BLaER1 treated with 17β-estradiol and CSF1 and Interleukin-3, amounts not matched to agents 10 nM and 100 nM (cell line): ENCODE measurements around the gene SHISAL1.

ENCODE experiments used
- H3K27ac ChIP-seq, 11 experiments: shearing (Covaris generic); formaldehyde crosslinking; 2 replicates each; pipeline ENCODE4 v1.8.1; 2022
- H3K27me3 ChIP-seq, 11 experiments: shearing (Covaris generic); formaldehyde crosslinking; 2 replicates each; pipeline ENCODE4 v1.8.1; 2022
- H3K36me3 ChIP-seq, 11 experiments: shearing (Covaris generic); formaldehyde crosslinking; 2 replicates each; pipeline ENCODE4 v1.8.1; 2022
- H3K4me1 ChIP-seq, 10 experiments: shearing (Covaris generic); formaldehyde crosslinking; 2 replicates each; pipeline ENCODE4 v1.8.1; 2022
- H3K4me2 ChIP-seq, 11 experiments: shearing (Covaris generic); formaldehyde crosslinking; 2 replicates each; pipeline ENCODE4 v1.8.1; 2022
- H3K4me3 ChIP-seq, 10 experiments: shearing (Covaris generic); formaldehyde crosslinking; 2 replicates each; pipeline ENCODE4 v1.8.1; 2022
- H3K9ac ChIP-seq, 11 experiments: shearing (Covaris generic); formaldehyde crosslinking; 2 replicates each; pipeline ENCODE4 v1.8.1; 2022
- H3K9me3 ChIP-seq, 11 experiments: shearing (Covaris generic); formaldehyde crosslinking; replicated peaks in 1 of 11; 2 replicates each; pipeline ENCODE4 v1.8.1; 2022
- H4K20me1 ChIP-seq, 11 experiments: shearing (Covaris generic); formaldehyde crosslinking; 2 replicates each; pipeline ENCODE4 v1.8.1; 2022
- Cebpa-rat ChIP-seq, 11 experiments: shearing (Covaris generic); IDR thresholded peaks; 2 replicates each; pipeline ENCODE4 v1.8.1; 2022

The SHISAL1 gene

GRCh38 chr22:44276706-44277356 is 35.9 kb downstream of the SHISAL1 start:
- H3K27me3 ChIP-seq = peaks cover 76 to 97% (median 89%) of the 10 kb centered on the region in 11 experiments
- no peaks in the 10 kb centered on the region for H3K9me3 ChIP-seq
- no peaks in the 10 kb centered on the region for H3K36me3 ChIP-seq
- H3K27ac ChIP-seq = no peak overlapping the region
- H3K9ac ChIP-seq = no peak overlapping the region
- H3K4me3 ChIP-seq = no peak overlapping the region; a peak in 1 of 20 replicates
- H3K4me1 ChIP-seq = peaks cover 6 to 95% (median 66%) of the 10 kb centered on the region in 10 experiments; a peak in 19 of 20 replicates
- no peak for TF ChIP-seq Cebpa-rat (IDR thresholded peaks at IDR 0.05)
- H4K20me1 ChIP-seq = peaks cover 0 to 66% (median 28%) of the 10 kb centered on the region in 11 experiments; a peak in 15 of 22 replicates
- H3K4me2 ChIP-seq = peak overlapping the region in 8 of 11 experiments; percentile 74 to 90 (median 84); a peak in 15 of 22 replicates

GRCh38 chr22:44276041-44276440 is 36.7 kb downstream of the SHISAL1 start:
- peaks cover 0 to 58% (median 24%) of the 10 kb centered on the region in 11 experiments; a peak in 14 of 22 replicates for H4K20me1 ChIP-seq
- H3K4me1 ChIP-seq = peaks cover 0 to 95% (median 58%) of the 10 kb centered on the region in 10 experiments; a peak in 17 of 20 replicates
- H3K36me3 ChIP-seq = no peaks in the 10 kb centered on the region
- H3K9me3 ChIP-seq = no peaks in the 10 kb centered on the region
- no peak overlapping the region for H3K4me3 ChIP-seq
- no peak overlapping the region for H3K9ac ChIP-seq
- no peak overlapping the region for H3K27ac ChIP-seq
- peak overlapping the region in 2 of 11 experiments; percentile 11 to 74; a peak in 2 of 22 replicates for H3K4me2 ChIP-seq
- peaks cover 74 to 97% (median 89%) of the 10 kb centered on the region in 11 experiments for H3K27me3 ChIP-seq
- no peak for TF ChIP-seq Cebpa-rat (IDR thresholded peaks at IDR 0.05)

GRCh38 chr22:44275631-44275995 is 37.1 kb downstream of the SHISAL1 start:
- no peak overlapping the region for H3K27ac ChIP-seq
- peaks cover 0 to 53% (median 24%) of the 10 kb centered on the region in 11 experiments; a peak in 14 of 22 replicates for H4K20me1 ChIP-seq
- H3K4me2 ChIP-seq = peak overlapping the region in 2 of 11 experiments; percentile 5 to 11; a peak in 3 of 22 replicates
- no peaks in the 10 kb centered on the region for H3K9me3 ChIP-seq
- no peaks in the 10 kb centered on the region for H3K36me3 ChIP-seq
- TF ChIP-seq Cebpa-rat (IDR thresholded peaks at IDR 0.05) = no peak
- peaks cover 70 to 97% (median 89%) of the 10 kb centered on the region in 11 experiments for H3K27me3 ChIP-seq
- H3K9ac ChIP-seq = no peak overlapping the region
- no peak overlapping the region for H3K4me3 ChIP-seq
- peaks cover 0 to 92% (median 57%) of the 10 kb centered on the region in 10 experiments; a peak in 17 of 20 replicates for H3K4me1 ChIP-seq

GRCh38 chr22:44274918-44275630 is 37.7 kb downstream of the SHISAL1 start:
- H3K4me1 ChIP-seq = peaks cover 0 to 92% (median 52%) of the 10 kb centered on the region in 10 experiments; a peak in 17 of 20 replicates
- H3K36me3 ChIP-seq = no peaks in the 10 kb centered on the region
- H3K27ac ChIP-seq = no peak overlapping the region
- no peak overlapping the region for H3K4me3 ChIP-seq
- H3K4me2 ChIP-seq = peak overlapping the region in 2 of 11 experiments; percentile 5 to 11; a peak in 4 of 22 replicates
- peaks cover 0 to 49% (median 24%) of the 10 kb centered on the region in 11 experiments; a peak in 14 of 22 replicates for H4K20me1 ChIP-seq
- no peak for TF ChIP-seq Cebpa-rat (IDR thresholded peaks at IDR 0.05)
- no peak overlapping the region for H3K9ac ChIP-seq
- H3K9me3 ChIP-seq = no peaks in the 10 kb centered on the region
- peaks cover 67 to 97% (median 88%) of the 10 kb centered on the region in 11 experiments for H3K27me3 ChIP-seq

DNA sequence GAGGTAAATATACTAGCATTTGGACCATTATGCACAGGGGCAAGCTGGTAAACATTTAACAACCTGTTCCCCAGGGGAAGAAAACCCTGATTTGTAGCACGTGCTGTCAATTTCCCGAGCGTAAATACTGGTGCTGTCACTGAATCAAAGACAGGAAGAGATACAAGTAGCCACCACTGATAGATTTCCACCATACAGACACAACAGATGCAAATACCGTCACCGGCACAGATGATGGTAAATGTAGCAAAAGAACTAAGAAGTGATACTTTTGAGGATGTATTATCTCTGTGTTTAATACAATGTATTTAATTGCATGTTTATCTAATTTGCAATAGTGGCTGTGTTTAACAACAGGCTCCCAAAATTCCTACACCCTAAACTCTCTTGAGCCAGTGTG is 39.6 kb downstream of the SHISAL1 start:
- no peak for TF ChIP-seq Cebpa-rat (IDR thresholded peaks at IDR 0.05)
- H3K9ac ChIP-seq = no peak overlapping the region
- H3K36me3 ChIP-seq = no peaks in the 10 kb centered on the region
- H3K9me3 ChIP-seq = no peaks in the 10 kb centered on the region
- H3K27me3 ChIP-seq = peaks cover 48 to 86% (median 79%) of the 10 kb centered on the region in 11 experiments
- H3K4me2 ChIP-seq = peak overlapping the region in 8 of 11 experiments; percentile 35 to 71 (median 52); a peak in 15 of 22 replicates
- H3K4me3 ChIP-seq = no peak overlapping the region
- peaks cover 0 to 81% (median 34%) of the 10 kb centered on the region in 10 experiments; a peak in 16 of 20 replicates for H3K4me1 ChIP-seq
- H4K20me1 ChIP-seq = peaks cover 0 to 41% (median 18%) of the 10 kb centered on the region in 11 experiments; a peak in 8 of 22 replicates
- no peak overlapping the region for H3K27ac ChIP-seq

DNA sequence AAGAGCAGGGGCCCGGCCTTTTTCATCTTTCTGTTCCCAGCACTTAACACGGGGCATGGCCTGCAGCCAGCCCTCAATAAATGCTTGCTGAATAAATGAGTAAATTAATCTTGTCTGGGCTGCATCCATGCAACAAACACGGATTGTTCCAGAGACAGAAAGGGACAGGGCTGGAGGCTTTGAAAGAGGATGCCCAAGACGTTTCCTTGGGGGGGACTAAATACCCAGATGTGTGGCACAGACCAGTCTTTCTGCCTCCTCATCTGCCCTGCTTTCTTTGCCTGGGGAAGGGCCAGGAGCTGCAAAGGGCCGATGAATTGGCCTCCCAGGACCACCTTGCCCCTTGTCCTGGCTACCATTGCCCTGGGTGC is 40.4 kb downstream of the SHISAL1 start:
- Histone ChIP-seq H3K27me3 (peaks cover 43 to 86% (median 75%) of the 10 kb centered on the region in 11 experiments), H3K4me3 (no peak overlapping the region), H3K27ac (no peak overlapping the region), H3K4me1 (peaks cover 0 to 81% (median 32%) of the 10 kb centered on the region in 10 experiments; a peak in 15 of 20 replicates), H3K9ac (no peak overlapping the region), H3K4me2 (peak overlapping the region in 8 of 11 experiments; percentile 35 to 71 (median 52); a peak in 13 of 22 replicates), H3K36me3 (no peaks in the 10 kb centered on the region), H3K9me3 (no peaks in the 10 kb centered on the region), H4K20me1 (peaks cover 0 to 35% (median 12%) of the 10 kb centered on the region in 11 experiments; a peak in 7 of 22 replicates)
- TF ChIP-seq Cebpa-rat (IDR thresholded peaks at IDR 0.05) = no peak

DNA sequence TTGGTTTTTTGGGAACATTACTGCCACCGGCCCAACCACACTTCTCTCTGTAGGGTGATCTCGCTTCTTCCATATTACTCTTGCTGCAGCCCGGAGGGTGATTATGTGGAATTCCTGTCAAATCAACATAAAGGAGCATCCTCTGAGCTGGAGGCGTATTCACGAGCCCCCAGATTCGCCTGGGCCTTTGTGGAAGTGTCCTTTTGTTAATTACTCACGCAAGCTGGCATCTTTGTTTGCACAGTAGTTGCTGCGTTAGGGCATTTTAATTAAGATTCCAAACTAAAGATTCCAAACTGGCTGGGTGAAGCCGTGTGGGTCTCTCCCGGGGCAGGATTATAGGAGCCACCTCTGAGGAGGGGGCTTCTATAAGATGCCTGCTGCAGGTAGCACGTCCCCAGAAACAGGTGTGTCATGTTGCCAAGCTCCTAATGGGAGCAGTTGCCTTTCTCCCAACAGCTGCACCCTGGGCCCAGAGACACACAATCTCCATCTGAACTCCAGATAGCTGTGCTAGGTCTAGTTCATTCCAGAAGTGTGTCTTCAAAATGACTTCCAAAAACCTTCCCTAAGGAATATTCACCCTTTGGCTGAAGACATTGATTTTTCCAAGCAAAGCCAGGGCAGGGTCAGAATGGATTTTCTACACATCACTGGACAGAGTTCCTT is 40.9 kb downstream of the SHISAL1 start:
- peaks cover 0 to 29% (median 12%) of the 10 kb centered on the region in 11 experiments; a peak in 6 of 22 replicates for H4K20me1 ChIP-seq
- peaks cover 0 to 81% (median 31%) of the 10 kb centered on the region in 10 experiments; a peak in 14 of 20 replicates for H3K4me1 ChIP-seq
- no peaks in the 10 kb centered on the region for H3K36me3 ChIP-seq
- H3K4me2 ChIP-seq = peak overlapping the region in 7 of 11 experiments; percentile 41 to 71 (median 56); a peak in 10 of 22 replicates
- no peak overlapping the region for H3K27ac ChIP-seq
- no peak for TF ChIP-seq Cebpa-rat (IDR thresholded peaks at IDR 0.05)
- H3K9ac ChIP-seq = no peak overlapping the region
- no peak overlapping the region for H3K4me3 ChIP-seq
- H3K27me3 ChIP-seq = peaks cover 42 to 86% (median 71%) of the 10 kb centered on the region in 11 experiments
- no peaks in the 10 kb centered on the region for H3K9me3 ChIP-seq

DNA sequence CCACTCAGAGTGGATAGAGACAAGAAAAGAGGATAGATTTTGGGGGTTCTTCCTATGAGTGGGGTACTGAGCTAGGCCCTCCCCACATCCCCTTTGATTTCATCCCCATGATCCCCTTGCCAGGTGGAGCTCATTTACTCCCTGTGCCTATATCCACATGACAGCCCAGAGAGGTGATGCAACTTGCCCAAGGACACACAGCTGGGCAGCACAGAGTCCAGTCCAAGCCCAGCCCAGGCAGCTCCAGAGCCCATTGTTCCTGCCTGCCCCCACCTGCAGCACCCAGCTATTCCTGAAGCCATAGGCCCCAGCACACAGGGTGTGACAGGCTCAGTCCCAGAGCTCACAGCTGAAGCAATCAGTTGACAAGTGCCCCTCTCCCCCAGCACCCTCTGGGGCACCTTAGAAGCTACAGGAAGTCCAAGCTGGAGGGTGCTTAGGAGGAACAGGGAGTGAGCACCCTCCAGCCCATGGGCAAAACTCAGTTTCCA is 41.7 kb downstream of the SHISAL1 start:
- peaks cover 33 to 83% (median 65%) of the 10 kb centered on the region in 11 experiments for H3K27me3 ChIP-seq
- H3K36me3 ChIP-seq = no peaks in the 10 kb centered on the region
- H3K4me1 ChIP-seq = peaks cover 0 to 74% (median 29%) of the 10 kb centered on the region in 10 experiments; a peak in 14 of 20 replicates
- H3K9ac ChIP-seq = no peak overlapping the region
- H3K4me3 ChIP-seq = no peak overlapping the region
- H3K9me3 ChIP-seq = no peaks in the 10 kb centered on the region
- H3K4me2 ChIP-seq = peak overlapping the region in 4 of 11 experiments; percentile 12 to 56 (median 26); a peak in 4 of 22 replicates
- no peak for TF ChIP-seq Cebpa-rat (IDR thresholded peaks at IDR 0.05)
- no peak overlapping the region for H3K27ac ChIP-seq
- H4K20me1 ChIP-seq = peaks cover 0 to 29% (median 12%) of the 10 kb centered on the region in 11 experiments; a peak in 6 of 22 replicates
